Fibroblast of skin of right quadriceps (primary cell): ENCODE measurements around the gene CCDC197.
A peak's percentile ranks its signal among the peaks of the same experiment; 100 is the strongest.

Experiments used
- DNase-seq: peaks from one replicate; pipeline ENCODE4 v3.0.0-alpha.2; 2013

The CCDC197 gene

DNA sequence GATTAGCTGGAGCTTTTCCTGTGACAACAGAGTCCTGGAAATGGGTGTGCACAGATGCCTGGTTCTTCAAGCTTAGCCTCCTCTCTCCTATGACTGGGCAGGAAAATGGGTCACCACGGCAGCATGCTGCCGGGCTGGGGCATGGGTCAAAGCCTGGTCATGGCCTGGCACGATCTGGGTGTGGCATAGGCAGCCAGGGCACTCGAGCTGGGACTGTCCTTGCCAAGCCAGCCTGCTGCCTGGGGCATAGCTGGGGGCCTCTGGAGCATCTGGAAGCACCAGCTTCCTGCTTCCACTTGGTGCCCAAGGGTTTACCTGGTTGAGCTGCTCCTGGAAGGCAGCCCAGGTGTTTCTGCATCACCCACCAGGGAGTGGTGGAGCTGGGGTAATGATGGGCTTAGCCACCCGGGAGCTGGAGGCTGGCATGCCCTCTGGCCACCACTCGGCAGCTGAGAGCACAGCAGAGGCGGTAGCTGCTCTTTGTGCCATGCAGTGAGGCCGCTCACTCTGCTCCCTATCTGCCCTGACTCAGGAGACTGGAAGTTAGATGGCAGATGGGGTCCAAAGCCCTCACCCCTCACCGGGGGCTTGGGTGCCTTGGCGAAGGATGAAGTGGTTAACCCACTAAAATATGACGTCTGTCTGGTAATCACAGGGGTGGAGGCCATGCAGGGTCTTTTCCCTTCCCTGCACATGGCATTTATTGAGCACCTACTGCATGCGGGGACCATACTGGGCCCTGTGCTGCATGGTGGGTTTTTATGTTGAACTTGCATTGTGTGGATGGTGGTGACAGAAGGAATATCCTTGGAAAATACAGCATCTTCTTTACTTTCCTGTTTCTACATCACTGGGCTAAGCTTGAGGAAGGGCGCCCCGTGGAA lies 30.7 kb downstream of the CCDC197 start:
- DNase-seq, result no peak

DNA sequence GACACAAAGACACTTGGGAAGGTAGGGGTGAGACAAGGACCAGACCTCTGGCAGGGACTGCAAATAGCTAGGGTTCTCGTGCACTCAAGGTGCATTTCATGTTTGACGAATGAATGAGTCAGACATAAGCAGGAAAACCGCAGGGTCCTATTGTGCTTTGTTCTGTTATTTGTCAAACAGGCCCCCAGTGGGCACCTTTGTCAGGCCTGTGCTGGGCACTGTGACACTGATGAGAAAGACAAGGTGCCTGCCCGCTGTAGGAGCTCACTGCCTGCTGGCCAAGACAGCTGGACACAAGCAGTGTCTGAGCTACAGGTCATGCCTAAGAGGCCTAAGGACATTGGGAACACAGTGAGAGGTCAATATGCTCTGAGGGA lies 31.3 kb downstream of the CCDC197 start:
- no peak for DNase-seq

DNA sequence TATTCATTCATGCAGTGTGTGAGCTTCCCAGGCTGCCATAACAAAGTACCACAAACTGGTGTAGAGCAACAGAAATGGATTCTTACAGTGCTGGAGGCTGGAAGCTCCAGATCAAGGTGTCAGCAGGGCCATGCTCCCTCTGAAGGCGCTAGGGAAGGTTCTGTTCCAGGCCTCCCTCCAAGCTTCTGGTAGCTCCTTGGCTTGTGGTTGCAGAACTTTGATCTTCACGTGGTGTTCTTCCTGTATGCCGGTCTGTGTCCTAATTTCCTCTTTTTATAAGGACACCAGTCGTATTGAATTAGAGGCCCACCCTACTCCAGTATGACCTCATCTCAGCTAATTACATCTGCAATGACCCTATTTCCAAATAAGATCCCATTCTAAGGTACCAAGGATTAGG lies 32.2 kb downstream of the CCDC197 start:
- no peak for DNase-seq

DNA sequence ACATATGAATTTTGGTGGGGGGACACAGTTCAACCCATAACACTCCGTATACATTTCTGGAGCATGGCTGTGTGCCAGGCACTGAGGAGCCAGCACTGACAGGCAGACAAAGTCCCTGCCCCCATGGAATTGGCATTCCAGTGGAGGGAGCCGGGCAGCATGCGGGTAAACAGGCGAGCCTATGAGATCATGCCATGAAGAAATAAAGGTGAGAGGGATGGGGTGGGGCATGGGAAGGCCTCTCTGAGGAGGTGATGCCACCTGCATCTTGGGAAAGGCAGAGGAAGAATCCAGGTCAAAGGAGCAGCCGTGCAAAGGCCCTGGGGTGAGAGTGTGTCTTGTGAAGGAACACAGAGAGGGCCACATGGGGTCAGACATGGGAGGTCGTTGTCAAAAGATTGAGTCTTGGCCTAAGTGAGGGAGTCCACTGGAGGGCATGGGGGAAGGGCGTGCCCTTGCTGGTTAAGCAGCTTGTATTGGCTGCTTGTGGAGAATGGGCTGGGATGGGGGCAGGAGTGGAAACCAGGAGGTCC lies 32.6 kb downstream of the CCDC197 start:
- no peak for DNase-seq

DNA sequence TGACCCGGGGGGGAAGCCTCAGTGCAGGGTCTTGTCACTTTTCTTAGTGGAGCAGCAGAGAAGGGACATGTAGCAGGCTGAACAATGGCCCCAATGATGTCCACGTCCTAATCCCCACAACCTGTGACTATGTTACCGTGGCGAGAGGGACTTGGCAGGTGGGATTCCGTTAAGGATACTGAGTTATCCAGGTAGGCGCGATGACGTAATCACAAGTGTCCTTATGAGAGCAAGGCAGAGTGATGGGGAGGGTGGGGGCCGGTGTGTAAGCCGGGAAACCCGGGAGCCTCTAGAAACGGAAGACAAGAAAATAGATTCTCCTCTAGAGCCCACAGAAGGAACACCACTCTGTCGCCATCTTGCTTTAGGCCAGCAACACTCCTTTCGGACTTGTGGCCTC lies 33.5 kb downstream of the CCDC197 start:
- no peak for DNase-seq

DNA sequence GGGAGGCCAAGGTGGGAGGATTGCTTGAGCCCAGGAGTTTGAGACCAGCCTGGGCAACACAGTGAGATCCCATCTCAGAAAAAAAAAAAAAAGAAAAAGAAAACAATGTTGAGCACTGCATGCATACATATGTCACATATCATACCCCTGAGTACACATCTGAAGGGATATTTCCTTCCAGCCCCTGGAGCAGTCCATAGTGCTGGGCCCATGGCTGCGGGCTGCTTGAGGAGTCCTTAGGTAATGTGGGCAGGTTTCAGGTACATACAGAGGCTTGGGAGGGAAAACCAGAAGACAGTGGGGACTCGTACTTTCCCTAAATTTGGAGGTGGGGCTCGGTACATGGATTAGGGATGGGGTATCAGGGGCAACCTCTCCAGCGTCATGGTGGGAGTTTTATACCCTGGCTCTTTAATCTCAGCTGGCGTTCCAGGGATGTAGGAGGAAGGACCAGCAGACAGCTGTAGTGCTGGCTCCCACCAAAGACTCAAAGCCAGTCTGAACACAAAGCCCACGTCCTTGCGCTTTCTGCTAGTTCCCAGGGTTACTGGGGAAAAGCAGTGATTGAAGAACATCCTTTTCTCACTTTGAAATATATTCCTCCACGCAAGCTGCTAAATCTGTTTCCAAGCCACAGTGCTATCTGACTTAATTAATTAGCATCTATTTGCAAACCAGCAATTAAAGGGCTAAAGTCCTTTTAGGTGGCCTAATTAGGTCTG lies 34.2 kb downstream of the CCDC197 start:
- no peak for DNase-seq

DNA sequence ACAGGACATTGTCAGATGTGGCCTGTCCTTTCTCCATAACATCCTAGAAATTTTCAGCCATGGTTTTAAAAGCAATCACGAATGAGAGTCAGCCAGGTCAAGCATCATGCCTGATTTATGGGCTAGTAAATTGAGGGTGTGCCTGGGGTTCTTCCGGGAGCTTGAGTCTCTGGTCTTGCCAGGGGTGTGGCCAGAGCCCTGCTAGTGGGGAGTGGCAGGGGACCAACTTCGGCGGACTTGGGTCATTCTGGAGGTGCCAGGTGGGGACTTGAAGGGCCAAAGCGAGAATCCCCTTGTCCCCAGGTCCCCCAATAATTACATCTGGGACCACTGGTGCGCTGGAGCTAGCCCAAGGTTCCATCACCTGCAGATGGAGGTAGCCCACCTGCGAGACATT lies 34.8 kb downstream of the CCDC197 start:
- no peak for DNase-seq

DNA sequence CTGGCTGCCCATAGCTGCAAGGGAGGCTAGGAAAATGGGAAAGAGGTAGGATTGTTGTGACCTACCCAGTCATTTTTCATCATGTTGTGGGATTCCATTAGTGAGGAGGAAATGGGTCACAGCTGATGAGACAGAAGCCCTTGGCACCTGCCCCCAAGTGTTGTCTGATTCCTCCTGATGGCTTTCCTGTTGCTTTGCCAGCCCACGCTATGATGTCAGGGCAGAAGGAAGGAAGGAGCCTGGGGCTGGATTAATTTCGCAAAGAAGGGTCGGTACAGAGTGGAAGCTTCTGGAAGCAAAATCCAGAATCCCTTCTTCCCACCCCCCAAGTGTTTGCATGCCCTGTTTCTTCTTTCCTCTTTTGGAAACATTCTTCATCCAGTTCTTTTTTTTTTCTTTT lies 37.8 kb downstream of the CCDC197 start:
- no peak for DNase-seq

DNA sequence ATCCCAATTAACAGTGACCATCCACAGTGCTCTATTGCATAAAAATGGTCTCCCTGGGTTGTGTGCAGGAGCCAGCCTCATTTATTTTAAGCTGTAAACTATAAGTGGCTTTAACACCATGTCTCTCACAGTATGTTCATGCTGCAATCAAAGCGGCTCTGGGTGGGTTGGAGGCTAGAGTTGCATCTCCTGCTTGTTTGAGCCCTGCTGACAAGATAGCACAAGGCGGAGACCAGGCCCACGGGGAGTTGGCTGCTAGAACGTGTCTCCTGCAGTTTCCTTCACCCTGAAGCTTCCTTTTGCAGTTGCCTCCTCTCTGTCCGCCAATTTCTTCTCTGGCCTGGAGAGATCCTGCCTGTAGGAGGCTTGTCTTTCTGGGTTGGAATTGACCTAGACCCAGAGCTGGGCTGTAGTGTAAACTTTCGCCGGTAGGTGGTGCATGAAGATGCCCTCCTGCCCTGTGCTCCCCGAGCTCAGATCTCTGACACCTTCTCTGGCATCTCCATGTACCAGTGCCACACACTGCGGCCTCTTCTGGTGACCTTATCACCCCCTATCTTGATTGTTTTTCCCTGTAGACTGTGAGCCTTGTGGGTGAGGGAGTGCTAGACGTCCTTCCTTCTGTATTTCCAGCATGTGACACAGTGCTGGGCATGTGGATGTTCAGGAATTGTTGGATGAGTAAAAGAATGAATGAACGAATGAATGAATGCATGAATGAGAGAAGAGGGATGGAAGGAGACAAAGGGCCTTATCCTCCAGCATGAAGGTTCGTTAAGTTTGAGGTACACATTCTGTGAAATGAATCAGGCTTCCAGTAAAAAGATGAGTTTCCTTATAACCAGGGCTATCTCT lies 39.4 kb downstream of the CCDC197 start:
- DNase-seq, result peak; percentile 54

DNA sequence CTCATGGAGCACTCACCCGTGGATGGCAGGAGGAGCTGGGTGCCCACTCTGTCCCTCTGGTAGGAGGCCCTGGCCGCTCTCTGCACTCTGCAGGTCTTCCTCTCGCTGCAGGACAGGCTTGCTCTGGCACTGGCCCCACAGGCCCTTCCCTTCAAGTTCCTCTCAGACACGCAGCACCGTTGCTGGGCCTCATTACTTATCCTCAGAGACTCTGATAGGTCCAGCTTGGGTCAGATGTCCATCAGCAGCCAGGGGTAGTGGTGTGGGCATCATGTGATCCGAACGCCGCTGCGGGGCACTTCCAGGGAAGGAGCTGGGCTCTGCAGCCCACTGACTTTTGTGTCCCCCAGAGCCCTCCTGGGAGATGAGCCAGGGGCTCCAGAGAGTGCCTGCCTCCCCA lies 40.9 kb downstream of the CCDC197 start:
- DNase-seq, result no peak

DNA sequence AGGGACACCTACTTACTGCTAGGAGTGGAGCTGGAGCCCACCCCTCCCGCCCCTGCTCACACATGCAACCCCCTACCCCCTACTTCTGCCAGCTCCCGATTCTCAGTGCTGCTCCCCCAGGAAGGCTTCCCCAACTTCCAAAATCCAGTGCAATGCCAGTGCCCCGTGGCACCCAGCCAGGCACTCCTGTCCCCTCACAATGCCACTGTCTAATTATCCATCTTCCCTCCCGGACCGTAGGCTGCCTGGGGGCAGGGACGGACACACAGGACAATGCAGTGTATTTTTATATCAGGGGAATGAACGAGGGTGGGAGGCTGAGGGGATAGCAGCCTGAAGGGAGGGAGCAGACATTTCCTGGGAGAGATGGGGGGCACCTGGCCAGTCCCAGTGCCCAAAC lies 41.4 kb downstream of the CCDC197 start:
- DNase-seq, result no peak

DNA sequence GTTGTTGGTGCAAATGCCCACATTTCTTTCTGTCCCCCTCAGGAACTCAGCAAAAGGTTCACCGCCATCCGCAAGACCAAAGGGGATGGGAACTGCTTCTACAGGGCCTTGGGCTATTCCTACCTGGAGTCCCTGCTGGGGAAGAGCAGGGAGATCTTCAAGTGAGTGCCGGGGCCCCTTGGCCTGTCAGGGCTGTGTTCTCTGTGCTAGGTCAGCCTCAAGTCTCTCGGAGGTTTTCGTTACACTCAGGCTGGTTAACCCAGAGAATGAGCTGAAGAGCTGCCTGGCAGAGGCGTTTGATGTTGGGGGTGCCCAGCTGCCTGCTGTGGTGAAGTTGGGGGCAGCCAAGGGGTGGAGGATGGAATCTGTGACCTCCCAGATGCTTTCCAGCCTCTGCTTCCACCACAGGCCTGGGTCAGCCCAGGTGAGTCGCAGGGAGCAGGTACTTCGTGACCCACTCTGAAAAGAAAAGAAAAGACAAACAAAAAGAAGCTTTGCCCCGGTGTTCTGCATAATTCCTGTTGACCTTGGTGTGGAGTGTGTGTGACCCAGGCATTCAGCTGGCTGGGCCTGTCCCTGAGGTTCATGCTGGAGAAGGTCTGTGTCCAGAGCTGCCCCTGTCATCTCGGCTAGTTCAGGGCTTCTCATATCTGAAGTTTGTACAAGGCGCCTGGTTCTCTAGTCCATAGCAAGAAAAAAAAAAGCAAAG lies 42.0 kb downstream of the CCDC197 start:
- DNase-seq, result no peak

DNA sequence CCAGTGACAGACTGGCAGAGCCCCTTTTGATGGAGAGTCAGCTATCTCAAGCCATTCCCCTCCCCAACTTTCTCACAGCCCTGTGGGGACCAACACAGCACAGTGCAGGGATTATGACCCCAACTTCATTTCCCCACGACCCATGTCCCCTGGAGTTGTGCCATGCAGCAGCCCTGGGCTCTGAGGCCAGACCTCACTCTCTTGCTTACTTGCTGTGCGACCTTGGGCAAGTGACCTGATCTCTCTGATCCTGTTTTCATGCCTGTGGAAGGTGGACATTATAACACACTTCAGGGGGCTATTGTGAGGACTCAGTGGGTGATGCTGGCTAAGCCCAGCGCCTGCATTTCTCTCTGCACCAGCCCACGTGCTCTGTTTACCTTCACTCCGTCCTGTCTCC lies 43.1 kb downstream of the CCDC197 start:
- DNase-seq, result no peak

DNA sequence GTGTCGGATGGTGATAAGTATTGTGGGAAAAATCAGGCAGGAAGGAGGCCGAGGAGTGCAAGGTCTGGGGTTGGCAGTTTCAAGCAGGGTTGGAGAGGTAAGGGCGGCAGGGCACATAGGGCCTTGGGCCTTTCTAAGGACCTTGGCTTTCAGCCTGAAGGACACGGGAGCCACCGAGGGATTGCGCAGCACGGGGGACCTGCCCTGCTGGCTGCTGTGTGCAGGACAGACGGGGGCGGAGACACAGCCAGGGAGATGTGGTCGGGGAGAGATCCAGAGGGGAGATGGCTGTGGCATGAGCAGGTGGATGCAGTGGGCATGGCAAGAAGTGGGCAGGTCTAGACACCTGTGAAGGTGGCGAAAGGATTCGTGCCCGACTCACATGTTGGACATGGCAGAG lies 43.7 kb downstream of the CCDC197 start:
- no peak for DNase-seq

DNA sequence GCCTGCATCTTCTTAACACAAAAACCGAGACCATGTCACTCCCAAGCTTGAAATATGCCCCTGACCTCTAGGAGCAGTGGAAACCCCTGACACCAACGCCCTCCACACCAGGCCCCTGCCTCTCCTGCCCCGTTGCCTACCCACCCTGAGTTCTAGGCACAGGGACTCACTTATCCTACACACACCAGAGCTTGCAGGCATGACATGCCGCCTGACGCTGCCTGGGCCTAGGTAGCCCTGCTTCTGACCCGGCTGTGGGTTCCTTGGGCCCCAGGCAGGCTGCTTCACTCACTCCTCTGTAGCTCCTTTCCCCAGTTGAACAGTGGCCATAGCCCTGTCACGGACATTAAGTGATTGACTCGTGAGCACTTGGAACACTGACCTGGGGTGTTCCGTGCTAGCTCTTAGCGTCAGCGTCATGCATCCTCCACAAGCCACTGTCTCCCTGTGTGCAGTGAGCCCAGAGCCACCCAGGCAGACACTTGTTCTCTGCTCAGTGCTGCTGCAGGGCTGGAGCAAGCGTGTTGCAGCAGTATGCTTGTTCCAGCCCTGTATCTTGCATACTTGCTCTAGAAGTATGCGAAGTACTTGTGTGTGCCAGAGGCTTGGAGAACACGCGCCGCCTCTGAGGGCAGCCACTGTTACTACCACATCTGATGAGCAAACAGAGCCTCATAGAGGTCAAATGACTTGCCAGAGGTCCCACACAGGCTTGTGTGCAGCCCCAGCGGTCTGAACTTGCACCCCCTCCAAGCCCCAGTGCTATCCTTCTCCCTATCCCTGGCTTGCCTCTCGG lies 44.6 kb downstream of the CCDC197 start:
- DNase-seq, result no peak

DNA sequence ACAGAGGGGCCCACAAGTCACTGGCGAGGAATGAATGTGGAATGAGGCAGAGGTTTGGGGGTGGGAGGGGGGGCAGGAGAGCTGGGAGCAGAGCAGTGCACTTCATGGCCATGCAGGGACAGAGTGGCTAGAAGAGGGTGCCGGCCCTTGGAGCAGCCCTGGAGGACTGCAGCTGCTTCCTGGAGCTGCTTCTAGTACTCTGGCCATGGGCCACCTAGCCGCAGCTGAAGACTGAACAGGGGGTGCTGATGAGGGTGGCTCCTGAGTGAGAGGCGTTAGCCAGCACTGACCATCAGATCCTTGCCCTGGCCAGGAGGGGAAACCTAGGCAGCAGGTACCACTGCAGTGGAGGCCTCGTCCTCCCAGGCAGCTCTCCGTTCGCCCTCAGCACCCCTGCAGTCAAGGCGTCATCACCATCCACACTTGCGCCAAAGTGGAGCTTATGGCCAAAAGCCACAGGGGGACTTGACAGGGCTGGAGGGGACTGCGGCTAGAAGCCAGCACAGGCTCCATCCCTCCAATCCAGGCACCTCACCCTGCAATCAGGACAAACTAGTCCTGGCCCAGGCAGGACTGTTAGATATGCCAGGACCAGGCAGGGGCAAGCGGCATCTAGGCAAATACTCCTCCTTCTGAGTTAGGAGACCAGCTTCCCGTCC lies 45.5 kb downstream of the CCDC197 start:
- DNase-seq, result no peak

DNA sequence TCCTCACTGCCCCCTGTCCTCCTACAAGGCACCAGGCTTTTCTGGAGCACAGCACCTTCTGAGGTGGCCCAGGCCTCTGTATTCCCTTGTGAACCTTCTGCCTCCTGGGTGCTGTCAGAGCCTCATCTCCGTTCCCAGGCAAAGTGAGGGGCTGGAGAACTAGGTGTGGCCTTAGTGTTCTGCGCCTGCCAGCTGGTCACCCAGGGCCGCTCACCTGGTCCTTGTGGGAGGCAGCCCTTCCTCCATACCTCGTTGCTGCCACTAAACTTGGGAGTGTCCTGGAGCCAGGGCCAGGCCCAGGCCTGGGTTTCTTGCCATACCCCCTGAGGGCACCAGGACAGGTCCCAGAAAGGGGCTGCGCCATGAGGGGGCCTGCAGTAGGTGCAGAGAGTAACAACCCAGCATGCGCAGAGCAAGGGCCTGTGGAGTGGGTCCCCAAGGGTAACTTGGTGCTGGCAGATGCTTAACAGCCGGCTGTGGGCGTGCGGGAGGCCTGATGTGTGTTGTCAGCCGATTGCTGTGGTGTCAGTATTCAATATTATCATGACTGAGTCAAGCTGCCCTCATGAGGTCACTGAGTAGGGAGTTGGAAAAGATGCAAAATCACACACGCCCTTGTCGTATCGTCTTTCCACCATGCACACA lies 46.1 kb downstream of the CCDC197 start:
- DNase-seq, result no peak

DNA sequence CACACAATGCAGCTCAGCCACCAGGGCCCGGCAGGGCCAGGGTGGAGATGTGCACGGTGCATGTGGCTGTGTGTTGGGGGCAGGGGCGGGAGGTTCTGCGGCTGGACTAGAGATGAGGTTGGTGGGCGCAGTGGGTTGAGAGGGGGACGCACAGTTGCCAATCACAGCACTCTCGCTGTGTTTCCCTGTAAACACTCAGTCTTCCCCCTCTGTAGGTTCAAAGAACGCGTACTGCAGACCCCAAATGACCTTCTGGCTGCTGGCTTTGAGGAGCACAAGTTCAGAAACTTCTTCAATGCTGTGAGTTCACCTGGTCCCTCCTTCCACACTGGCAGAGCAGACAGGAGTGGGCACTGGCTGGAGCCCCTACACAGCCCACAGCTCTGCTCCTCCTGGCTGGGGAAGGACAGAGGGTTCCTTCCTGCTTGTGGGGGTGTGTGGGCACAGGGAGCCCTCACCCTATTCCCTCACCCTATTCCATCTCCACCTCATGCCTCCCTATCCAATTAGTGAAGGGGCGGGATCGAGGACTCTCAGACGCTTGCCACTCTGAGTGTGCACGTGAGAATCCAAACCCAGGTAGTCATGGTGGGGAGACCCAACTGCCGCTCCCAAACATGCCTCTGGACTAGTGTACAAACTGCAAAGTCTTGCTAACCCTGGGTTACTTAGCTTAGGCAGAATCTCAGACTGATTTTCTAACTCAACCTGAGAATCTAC lies 46.8 kb downstream of the CCDC197 start:
- no peak for DNase-seq

DNA sequence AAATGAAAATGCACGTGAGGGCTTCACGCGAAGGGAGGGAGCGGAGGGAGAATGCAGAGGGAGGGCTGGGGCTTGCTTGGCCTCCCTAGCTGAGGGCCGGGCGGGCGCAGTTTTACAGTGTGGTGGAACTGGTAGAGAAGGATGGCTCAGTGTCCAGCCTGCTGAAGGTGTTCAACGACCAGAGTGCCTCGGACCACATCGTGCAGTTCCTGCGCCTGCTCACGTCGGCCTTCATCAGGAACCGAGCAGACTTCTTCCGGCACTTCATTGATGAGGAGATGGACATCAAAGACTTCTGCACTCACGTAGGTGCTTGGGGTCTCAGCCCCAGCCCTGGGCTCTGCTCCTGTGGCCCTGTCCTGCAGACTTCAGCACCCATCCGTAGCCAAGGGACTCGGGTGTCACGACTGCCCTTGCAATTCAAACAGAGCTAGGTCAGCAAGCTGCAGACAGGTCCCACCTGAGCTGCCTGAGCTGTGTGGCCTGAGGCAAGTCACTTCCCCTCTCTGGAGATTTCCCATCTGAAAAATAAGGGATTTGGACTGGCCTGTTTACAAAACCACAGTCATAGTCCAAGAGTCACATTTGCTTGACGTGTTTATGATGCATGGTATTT lies 47.5 kb downstream of the CCDC197 start:
- DNase-seq, result no peak
